ENCODE data around the gene CD52. TPM values are rescaled to one million over a fixed set of nuclear protein-coding genes. Genes with fewer than 3 reads are reported as not detected.
A peak's percentile ranks its signal among the peaks of the same experiment; 100 is the strongest.

Gene CD52
- total and polyA plus RNA-seq, 2 of the 4 experiments (the other 2 are of a cell fraction), result 1.6 TPM; not detected in 1

GRCh38 chr1:26275580-26276431 lies 42.0 kb upstream of the CD52 start:
- Histone ChIP-seq H2AK5ac (ENCODE audit: low read depth, low read length) (peak overlapping the region; percentile 83), H3K79me1 (ENCODE audit: low read depth in 1 of 2, low read length in 2 of 2) (peaks cover 6 to 35% of the 10 kb centered on the region in 2 experiments; a peak in 3 of 4 replicates), H3K56ac (ENCODE audit: extremely low read depth, insufficient read depth, low read length) (peak overlapping the region; percentile 73), H2BK5ac (ENCODE audit: low read depth, low read length, poor library complexity, severe bottlenecking) (peak overlapping the region; percentile 78), H2AFZ (replicated peaks; ENCODE audit: low read length, poor library complexity) (peak overlapping the region; percentile 84), H3K23ac (ENCODE audit: low read depth, low read length) (no peak overlapping the region), H3K36me3 (ENCODE audit: control insufficient read depth, insufficient read depth, low read length) (peaks cover 4% of the 10 kb centered on the region; the same call in 1 of the 2 replicates), H2BK15ac (ENCODE audit: low read depth, low read length) (peak overlapping the region; percentile 13; the same call in 1 of the 3 replicates), H3K27ac (ENCODE audit: insufficient read depth, low read length) (peak overlapping the region; percentile 56), H3K4me1 (ENCODE audit: control insufficient read depth, insufficient read depth, low read length) (peaks cover 29% of the 10 kb centered on the region), H3K14ac (replicated peaks; ENCODE audit: low read depth, low read length) (peak overlapping the region; percentile 58; the same call in 1 of the 2 replicates), H4K5ac (ENCODE audit: low read depth, low read length) (peak overlapping the region; percentile 27; the same call in 1 of the 2 replicates), H3K9me1 (ENCODE audit: insufficient read depth, low read length) (peaks cover 17% of the 10 kb centered on the region), H3K27me3 (ENCODE audit: control insufficient read depth, insufficient read depth, low read length) (no peaks in the 10 kb centered on the region), H2BK120ac (ENCODE audit: low read depth, low read length) (peak overlapping the region; percentile 50), H3K4me2 (ENCODE audit: low read depth, low read length) (no peak overlapping the region; the same call in 1 of the 2 replicates), H3K4ac (ENCODE audit: low read depth, low read length) (peak overlapping the region; percentile 38), H2BK20ac (ENCODE audit: low read depth, low read length) (peak overlapping the region; percentile 23; the same call in 1 of the 2 replicates), H4K91ac (ENCODE audit: insufficient read depth, low read depth, low read length) (peak overlapping the region; percentile 53), H4K8ac (ENCODE audit: low read depth in 2 of 2, low read length in 2 of 2) (peak overlapping the region; percentile 2 to 65; a peak in 2 of 4 replicates), H3K18ac (ENCODE audit: low read depth, low read length) (0 out of 2 replicates have a peak overlapping the region, but pooled peaks have one; percentile 2), H3K9ac (ENCODE audit: low read depth, low read length) (peak overlapping the region; percentile 1; the same call in 1 of the 2 replicates), H4K20me1 (ENCODE audit: insufficient read depth, low read length) (peaks cover 22% of the 10 kb centered on the region), H2AK9ac (replicated peaks; ENCODE audit: low read depth, low read length, poor library complexity) (peak overlapping the region; percentile 88), H3K4me3 (ENCODE audit: insufficient read depth, low read depth, low read length) (no peak overlapping the region), H3K9me3 (ENCODE audit: control insufficient read depth, insufficient read depth, low read length) (no peaks in the 10 kb centered on the region)
- no TSS peak for BruUV-seq (replicated peaks)
- CTCF ChIA-PET, result interaction anchor here (0.6 to 2.3 kb wide), 7 partner anchors 10 to 461 kb away, joined by 3 to 18 read pairs (median 5); no protein-coding TSS in a partner anchor
- intact Hi-C loops (cut with micrococcal nuclease) (loop anchor here (1.0 to 5.0 kb wide), 4 partner anchors 45 to 239 kb away; no protein-coding TSS in a partner anchor), in situ Hi-C loops (cut with MboI; ENCODE audit: low sequenced_read_pairs) (no loop called here), dilution Hi-C loops (cut with HindIII; ENCODE audit: low sequenced_read_pairs, unreplicated experiment) (no loop called here)
- peak; percentile 95 for DNase-seq
- POLR2A ChIA-PET (ENCODE audit: unreplicated experiment), result no interaction called here
- peak; percentile 42 for ATAC-seq (ENCODE audit: low read depth)
- no CpG with 5 or more reads among the region's 3 CpGs for WGBS, 2 experiments (ENCODE audit: extremely low coverage in 2 of 2, insufficient read length in 1 of 2)
- peak; percentile 72 for TF ChIP-seq CTCF (conservative IDR thresholded peaks at IDR 0.05; ENCODE audit: low read depth, low read length)
- TF ChIP-seq RCOR1 (IDR thresholded peaks at IDR 0.05; ENCODE audit: insufficient replicate concordance, low read length), result no peak
- TF ChIP-seq MAZ (IDR thresholded peaks at IDR 0.05; ENCODE audit: borderline replicate concordance, low read depth, low read length), result peak; percentile 53; the same call in 1 of the 2 replicates
- no peak for TF ChIP-seq ELK1 (IDR thresholded peaks at IDR 0.05; ENCODE audit: borderline replicate concordance, low read depth, low read length)
- peak; percentile 50; the same call in 1 of the 2 replicates for TF ChIP-seq MXI1 (IDR thresholded peaks at IDR 0.05; ENCODE audit: borderline replicate concordance, low read depth, low read length)
- TF ChIP-seq SMC3 (IDR thresholded peaks at IDR 0.05; ENCODE audit: low read depth, low read length), result peak; percentile 84
- no peak for TF ChIP-seq MAFK (IDR thresholded peaks at IDR 0.05; ENCODE audit: low read depth, low read length)
- no peak for TF ChIP-seq NFE2L2 (IDR thresholded peaks at IDR 0.05; ENCODE audit: low read depth, low read length)
- TF ChIP-seq RFX5 (IDR thresholded peaks at IDR 0.05; ENCODE audit: low read depth, low read length), result no peak
- peak; percentile 87 for TF ChIP-seq USF2 (IDR thresholded peaks at IDR 0.05; ENCODE audit: low read depth, low read length)
- TF ChIP-seq BHLHE40 (IDR thresholded peaks at IDR 0.05; ENCODE audit: low read depth, low read length), result no peak
- no peak for TF ChIP-seq CHD1 (IDR thresholded peaks at IDR 0.05; ENCODE audit: low read depth, low read length)
